ENCODE results near the gene DCAF7.

DNA sequence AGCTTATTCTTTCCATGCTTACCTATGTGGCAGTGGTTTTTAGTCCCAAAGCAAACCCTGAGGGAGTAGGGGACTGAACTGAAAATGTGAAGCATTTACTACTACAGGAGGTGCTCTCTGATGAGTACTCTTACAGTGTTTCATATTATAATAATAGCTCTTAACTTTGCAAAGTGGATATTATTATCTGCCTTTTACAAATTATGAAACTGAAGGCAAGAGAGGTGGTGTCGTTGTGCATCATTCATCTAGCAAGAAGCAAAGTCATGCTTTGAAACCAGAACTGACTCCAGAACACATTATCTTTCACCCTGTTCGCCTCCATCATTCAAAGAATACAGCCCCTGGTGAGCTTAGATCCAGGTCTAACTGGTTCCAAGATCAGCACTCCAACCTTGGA lies 35.3 kb upstream of the DCAF7 start:
- TF ChIP-seq POLR2A (IDR thresholded peaks at IDR 0.05; ENCODE audit: low read depth, low read length) (no peak), CEBPB (IDR thresholded peaks at IDR 0.05; ENCODE audit: low read depth, low read length) (no peak), FOS (IDR thresholded peaks at IDR 0.05; ENCODE audit: low read depth, low read length) (no peak), RCOR1 (IDR thresholded peaks at IDR 0.05; ENCODE audit: insufficient replicate concordance, low read length) (no peak)
- TF ChIP-seq, protein P1, sequence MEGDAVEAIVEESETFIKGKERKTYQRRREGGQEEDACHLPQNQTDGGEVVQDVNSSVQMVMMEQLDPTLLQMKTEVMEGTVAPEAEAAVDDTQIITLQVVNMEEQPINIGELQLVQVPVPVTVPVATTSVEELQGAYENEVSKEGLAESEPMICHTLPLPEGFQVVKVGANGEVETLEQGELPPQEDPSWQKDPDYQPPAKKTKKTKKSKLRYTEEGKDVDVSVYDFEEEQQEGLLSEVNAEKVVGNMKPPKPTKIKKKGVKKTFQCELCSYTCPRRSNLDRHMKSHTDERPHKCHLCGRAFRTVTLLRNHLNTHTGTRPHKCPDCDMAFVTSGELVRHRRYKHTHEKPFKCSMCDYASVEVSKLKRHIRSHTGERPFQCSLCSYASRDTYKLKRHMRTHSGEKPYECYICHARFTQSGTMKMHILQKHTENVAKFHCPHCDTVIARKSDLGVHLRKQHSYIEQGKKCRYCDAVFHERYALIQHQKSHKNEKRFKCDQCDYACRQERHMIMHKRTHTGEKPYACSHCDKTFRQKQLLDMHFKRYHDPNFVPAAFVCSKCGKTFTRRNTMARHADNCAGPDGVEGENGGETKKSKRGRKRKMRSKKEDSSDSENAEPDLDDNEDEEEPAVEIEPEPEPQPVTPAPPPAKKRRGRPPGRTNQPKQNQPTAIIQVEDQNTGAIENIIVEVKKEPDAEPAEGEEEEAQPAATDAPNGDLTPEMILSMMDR (conservative IDR thresholded peaks at IDR 0.05; ENCODE audit: low read depth, low read length): no peak
- TF ChIP-seq, protein P2, sequence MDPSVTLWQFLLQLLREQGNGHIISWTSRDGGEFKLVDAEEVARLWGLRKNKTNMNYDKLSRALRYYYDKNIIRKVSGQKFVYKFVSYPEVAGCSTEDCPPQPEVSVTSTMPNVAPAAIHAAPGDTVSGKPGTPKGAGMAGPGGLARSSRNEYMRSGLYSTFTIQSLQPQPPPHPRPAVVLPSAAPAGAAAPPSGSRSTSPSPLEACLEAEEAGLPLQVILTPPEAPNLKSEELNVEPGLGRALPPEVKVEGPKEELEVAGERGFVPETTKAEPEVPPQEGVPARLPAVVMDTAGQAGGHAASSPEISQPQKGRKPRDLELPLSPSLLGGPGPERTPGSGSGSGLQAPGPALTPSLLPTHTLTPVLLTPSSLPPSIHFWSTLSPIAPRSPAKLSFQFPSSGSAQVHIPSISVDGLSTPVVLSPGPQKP (IDR thresholded peaks at IDR 0.05; ENCODE audit: borderline replicate concordance, low read depth, low read length): no peak

All from IMR-90 (cell line).